ENCODE data around the gene MACROH2A1. TPM values are rescaled to one million over a fixed set of nuclear protein-coding genes. Genes with fewer than 3 reads are reported as not detected.

Gene MACROH2A1
- polyA plus RNA-seq, 2 of the 4 experiments (the other 2 are of a cell fraction): 158 to 172 TPM

DNA sequence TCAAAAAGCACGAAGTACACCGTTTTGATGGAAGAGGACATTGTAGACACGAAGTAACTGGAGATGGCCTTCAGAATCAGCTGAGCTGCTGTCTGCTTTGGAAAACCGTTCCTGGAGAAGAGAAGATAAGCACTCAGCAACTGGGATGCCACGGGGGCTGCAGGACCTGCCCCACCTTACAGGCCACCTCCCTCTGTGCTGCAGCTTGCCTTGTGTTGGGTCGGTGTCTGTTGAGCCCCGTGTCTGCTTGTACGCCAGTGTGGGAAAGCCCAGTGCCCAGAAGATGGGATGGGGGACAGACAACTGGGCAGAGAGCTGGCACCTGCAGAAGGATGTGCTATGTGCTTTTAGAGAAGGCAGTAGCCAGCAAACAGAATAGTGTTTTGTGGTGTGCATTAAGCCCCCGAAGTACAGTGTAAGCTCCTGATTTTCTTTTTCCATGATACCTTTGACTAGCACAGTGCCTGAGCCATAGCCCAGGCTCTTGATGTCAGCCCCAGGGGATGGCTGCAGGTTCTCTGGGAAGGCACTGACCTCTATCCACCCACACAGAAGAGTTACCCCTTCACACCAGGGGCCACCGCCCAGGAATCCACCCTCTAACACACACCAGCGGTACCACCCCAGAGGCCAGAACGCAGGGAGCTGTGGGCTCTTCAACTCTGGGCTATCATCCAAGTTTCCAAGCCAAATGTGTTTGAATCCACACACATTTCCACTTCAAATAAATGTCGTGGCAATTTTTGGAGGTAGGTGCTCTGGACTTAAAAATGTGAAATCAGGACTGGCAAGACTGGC lies 63.8 kb downstream of the MACROH2A1 start:
- Histone ChIP-seq H3K9me3 (no peaks in the 10 kb centered on the region), H3K4me3 (no peak overlapping the region), H3K4me2 (no peak overlapping the region), H3K4me1 (no peaks in the 10 kb centered on the region), H3K27ac (no peak overlapping the region)
- TF ChIP-seq POLR2A (IDR thresholded peaks at IDR 0.05; ENCODE audit: low read length): no peak
- TF ChIP-seq, protein P1, sequence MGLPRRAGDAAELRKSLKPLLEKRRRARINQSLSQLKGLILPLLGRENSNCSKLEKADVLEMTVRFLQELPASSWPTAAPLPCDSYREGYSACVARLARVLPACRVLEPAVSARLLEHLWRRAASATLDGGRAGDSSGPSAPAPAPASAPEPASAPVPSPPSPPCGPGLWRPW (IDR thresholded peaks at IDR 0.05): no peak
- TF ChIP-seq ZFP36 (IDR thresholded peaks at IDR 0.05; ENCODE audit: borderline replicate concordance, partially characterized antibody): no peak
- no peak for TF ChIP-seq CBX2 (IDR thresholded peaks at IDR 0.05; ENCODE audit: borderline replicate concordance, low read depth)
- TF ChIP-seq HOXA7 (CRISPR knock-in tag; IDR thresholded peaks at IDR 0.05): no peak
- no peak for TF ChIP-seq CHD4 (IDR thresholded peaks at IDR 0.05; ENCODE audit: borderline replicate concordance)
- TF ChIP-seq, protein P2, sequence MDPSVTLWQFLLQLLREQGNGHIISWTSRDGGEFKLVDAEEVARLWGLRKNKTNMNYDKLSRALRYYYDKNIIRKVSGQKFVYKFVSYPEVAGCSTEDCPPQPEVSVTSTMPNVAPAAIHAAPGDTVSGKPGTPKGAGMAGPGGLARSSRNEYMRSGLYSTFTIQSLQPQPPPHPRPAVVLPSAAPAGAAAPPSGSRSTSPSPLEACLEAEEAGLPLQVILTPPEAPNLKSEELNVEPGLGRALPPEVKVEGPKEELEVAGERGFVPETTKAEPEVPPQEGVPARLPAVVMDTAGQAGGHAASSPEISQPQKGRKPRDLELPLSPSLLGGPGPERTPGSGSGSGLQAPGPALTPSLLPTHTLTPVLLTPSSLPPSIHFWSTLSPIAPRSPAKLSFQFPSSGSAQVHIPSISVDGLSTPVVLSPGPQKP (IDR thresholded peaks at IDR 0.05; ENCODE audit: low read depth, low read length): no peak
- no peak for TF ChIP-seq RCOR1 (IDR thresholded peaks at IDR 0.05; ENCODE audit: low read depth, low read length)
- no peak for TF ChIP-seq FOSL2 (IDR thresholded peaks at IDR 0.05)
- no peak for TF ChIP-seq FOSL2 (CRISPR knock-in tag; IDR thresholded peaks at IDR 0.05)
- TF ChIP-seq, protein P3, sequence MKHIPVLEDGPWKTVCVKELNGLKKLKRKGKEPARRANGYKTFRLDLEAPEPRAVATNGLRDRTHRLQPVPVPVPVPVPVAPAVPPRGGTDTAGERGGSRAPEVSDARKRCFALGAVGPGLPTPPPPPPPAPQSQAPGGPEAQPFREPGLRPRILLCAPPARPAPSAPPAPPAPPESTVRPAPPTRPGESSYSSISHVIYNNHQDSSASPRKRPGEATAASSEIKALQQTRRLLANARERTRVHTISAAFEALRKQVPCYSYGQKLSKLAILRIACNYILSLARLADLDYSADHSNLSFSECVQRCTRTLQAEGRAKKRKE (CRISPR knock-in tag; IDR thresholded peaks at IDR 0.05; ENCODE audit: low read depth): no peak
- TF ChIP-seq KDM1A (IDR thresholded peaks at IDR 0.05; ENCODE audit: low read depth): no peak
- ATAC-seq (no peak), DNase-seq (ENCODE audit: low read depth in 1 of 2, low spot score in 1 of 2) (no peak), FAIRE-seq (no peak)
- POLR2A ChIA-PET: no interaction called here
- CTCF ChIA-PET: interaction anchor here (1.1 to 16.1 kb wide), 4 partner anchors 9 to 431 kb away, joined by 3 to 99 read pairs (median 4); partner anchors contain the start of gene PCBD2
- 77% methylated on average over 13 of the region's 13 CpGs for WGBS (ENCODE audit: missing lambda C conversion rate)

DNA sequence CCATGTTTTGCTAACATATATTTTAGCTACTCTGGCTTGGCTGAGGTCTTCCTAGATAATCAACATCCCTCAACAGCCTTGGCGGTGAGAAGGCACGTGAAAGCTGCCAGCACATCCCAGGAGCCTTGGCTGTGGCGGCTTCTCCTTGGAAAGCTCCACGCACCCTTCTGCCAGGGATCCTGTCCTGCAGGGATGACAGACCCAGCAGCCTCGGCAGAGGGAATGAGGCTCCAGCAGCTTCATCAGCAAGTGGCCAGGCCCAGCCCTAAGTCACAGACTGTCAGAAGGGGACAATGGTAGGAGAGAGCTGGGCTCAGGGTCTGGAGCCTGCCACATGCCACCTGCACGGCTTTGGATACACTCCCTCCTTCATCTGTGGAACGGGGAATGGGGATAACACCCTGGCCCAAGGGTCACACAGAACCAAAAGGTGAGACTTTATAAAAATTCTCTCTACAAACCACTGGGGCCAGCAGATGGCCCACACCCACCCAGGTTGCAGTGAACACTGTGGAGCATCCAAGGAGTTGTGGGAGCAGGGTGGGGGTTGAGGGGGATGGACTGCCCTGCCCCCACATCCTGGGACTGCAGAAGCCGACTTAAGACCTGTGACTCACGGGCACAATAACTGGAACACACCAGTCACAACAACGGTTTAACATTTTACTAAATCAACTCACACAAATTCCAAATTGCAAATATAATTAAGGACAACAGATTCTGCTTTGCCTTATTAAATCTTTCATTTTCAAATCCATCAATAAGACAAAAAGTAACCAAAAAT lies 65.1 kb downstream of the MACROH2A1 start:
- CTCF ChIA-PET: interaction anchor here (0.6 to 16.1 kb wide), 12 partner anchors 8 to 596 kb away, joined by 3 to 99 read pairs (median 4); no protein-coding TSS in a partner anchor

More for the DNA sequence above, 65.1 kb downstream of the MACROH2A1 start:
- Histone ChIP-seq H3K4me1 (no peaks in the 10 kb centered on the region), H3K27ac (no peak overlapping the region), H3K4me2 (no peak overlapping the region), H3K9me3 (no peaks in the 10 kb centered on the region), H3K4me3 (no peak overlapping the region)
- 83% methylated on average over 9 of the region's 10 CpGs for WGBS (ENCODE audit: missing lambda C conversion rate)
- TF ChIP-seq POLR2AphosphoS2 (conservative IDR thresholded peaks at IDR 0.05; ENCODE audit: low read length) (no peak), FOXS1 (CRISPR knock-in tag; IDR thresholded peaks at IDR 0.05) (no peak), NR3C1 (IDR thresholded peaks at IDR 0.05) (no peak), CBX8 (IDR thresholded peaks at IDR 0.05) (no peak), TP53 (CRISPR knock-in tag; IDR thresholded peaks at IDR 0.05) (no peak), RAD21 (conservative IDR thresholded peaks at IDR 0.05 in 1 of 2, IDR thresholded peaks at IDR 0.05 in 1 of 2) (no peak)
- TF ChIP-seq, protein P4, sequence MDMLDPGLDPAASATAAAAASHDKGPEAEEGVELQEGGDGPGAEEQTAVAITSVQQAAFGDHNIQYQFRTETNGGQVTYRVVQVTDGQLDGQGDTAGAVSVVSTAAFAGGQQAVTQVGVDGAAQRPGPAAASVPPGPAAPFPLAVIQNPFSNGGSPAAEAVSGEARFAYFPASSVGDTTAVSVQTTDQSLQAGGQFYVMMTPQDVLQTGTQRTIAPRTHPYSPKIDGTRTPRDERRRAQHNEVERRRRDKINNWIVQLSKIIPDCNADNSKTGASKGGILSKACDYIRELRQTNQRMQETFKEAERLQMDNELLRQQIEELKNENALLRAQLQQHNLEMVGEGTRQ (IDR thresholded peaks at IDR 0.05): no peak
- TF ChIP-seq, protein P5, sequence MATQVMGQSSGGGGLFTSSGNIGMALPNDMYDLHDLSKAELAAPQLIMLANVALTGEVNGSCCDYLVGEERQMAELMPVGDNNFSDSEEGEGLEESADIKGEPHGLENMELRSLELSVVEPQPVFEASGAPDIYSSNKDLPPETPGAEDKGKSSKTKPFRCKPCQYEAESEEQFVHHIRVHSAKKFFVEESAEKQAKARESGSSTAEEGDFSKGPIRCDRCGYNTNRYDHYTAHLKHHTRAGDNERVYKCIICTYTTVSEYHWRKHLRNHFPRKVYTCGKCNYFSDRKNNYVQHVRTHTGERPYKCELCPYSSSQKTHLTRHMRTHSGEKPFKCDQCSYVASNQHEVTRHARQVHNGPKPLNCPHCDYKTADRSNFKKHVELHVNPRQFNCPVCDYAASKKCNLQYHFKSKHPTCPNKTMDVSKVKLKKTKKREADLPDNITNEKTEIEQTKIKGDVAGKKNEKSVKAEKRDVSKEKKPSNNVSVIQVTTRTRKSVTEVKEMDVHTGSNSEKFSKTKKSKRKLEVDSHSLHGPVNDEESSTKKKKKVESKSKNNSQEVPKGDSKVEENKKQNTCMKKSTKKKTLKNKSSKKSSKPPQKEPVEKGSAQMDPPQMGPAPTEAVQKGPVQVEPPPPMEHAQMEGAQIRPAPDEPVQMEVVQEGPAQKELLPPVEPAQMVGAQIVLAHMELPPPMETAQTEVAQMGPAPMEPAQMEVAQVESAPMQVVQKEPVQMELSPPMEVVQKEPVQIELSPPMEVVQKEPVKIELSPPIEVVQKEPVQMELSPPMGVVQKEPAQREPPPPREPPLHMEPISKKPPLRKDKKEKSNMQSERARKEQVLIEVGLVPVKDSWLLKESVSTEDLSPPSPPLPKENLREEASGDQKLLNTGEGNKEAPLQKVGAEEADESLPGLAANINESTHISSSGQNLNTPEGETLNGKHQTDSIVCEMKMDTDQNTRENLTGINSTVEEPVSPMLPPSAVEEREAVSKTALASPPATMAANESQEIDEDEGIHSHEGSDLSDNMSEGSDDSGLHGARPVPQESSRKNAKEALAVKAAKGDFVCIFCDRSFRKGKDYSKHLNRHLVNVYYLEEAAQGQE (IDR thresholded peaks at IDR 0.05): no peak
- TF ChIP-seq, protein P6, sequence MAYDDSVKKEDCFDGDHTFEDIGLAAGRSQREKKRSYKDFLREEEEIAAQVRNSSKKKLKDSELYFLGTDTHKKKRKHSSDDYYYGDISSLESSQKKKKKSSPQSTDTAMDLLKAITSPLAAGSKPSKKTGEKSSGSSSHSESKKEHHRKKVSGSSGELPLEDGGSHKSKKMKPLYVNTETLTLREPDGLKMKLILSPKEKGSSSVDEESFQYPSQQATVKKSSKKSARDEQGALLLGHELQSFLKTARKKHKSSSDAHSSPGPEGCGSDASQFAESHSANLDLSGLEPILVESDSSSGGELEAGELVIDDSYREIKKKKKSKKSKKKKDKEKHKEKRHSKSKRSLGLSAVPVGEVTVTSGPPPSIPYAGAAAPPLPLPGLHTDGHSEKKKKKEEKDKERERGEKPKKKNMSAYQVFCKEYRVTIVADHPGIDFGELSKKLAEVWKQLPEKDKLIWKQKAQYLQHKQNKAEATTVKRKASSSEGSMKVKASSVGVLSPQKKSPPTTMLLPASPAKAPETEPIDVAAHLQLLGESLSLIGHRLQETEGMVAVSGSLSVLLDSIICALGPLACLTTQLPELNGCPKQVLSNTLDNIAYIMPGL (CRISPR knock-in tag; IDR thresholded peaks at IDR 0.05; ENCODE audit: borderline replicate concordance): no peak
- POLR2A ChIA-PET: no interaction called here
- no peak for ATAC-seq
- no peak for DNase-seq (ENCODE audit: low read depth in 1 of 2, low spot score in 1 of 2)
- FAIRE-seq: no peak
